GM12801 (cell line): ENCODE measurements around the gene TOR2A.

Experiments used
- CTCF ChIP-seq: IDR thresholded peaks from one replicate; pipeline ENCODE4 v1.5.1; 2011; ENCODE audit warnings: control low read depth; ENCODE audit not compliant: insufficient read length; ENCODE audit errors: extremely low read depth

TOR2A gene

GRCh38 chr9:127777368-127777980 lies 42.4 kb upstream of the TOR2A start:
- no peak for TF ChIP-seq CTCF

- no peak for TF ChIP-seq CTCF
These were observed 41.8 kb upstream of the TOR2A start for GRCh38 chr9:127776924-127777289.

GRCh38 chr9:127776195-127776923 lies 41.3 kb upstream of the TOR2A start:
- no peak for TF ChIP-seq CTCF

DNA sequence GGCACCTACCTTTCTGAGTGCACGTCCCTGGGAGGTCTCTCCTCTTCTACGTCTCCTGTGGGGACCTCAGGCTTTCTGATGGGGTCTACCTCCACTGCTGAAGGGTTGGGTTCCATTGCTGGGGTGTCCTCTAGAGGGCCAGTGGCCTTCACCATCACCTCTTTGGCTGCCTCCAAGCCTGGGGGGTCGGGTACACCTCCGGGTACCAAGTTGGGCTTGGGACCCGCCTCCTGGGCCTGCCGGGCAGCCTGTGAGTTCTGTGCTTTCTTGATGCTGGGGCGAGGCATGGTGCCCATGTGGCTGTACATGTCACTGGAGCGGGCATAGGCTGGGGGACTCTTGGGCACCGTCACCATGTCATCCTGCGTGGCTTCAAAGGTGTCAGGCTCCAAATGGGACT lies 38.9 kb upstream of the TOR2A start:
- TF ChIP-seq CTCF = no peak

DNA sequence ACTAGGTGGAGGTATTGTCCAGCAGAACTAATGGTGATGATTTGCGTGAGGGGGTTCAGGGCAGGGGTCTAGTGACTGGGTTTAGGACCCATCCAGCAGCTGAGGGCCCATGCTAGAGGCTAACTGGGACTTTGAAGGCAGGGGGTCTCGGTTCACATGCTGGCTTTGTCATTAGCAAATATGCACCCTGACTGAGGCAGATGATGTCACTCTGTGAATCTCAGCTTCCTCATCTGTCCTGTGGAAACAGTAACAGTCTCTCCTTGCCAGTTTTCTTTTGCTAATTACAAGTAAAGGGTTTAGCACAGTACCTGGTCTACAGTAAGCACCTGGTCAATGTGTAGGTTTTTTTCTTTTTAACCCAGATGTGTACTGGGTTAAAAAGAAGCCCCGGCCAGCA lies 38.2 kb upstream of the TOR2A start:
- TF ChIP-seq CTCF = no peak

- TF ChIP-seq CTCF = no peak
These were observed 37.5 kb upstream of the TOR2A start for GRCh38 chr9:127772603-127773002.

GRCh38 chr9:127771570-127772189 lies 36.6 kb upstream of the TOR2A start:
- TF ChIP-seq CTCF = no peak
